ENCODE measurements around the gene THOC3.
"Not testable (repeated sequence)": the region's sequence is repeated elsewhere in the genome, so short reads cannot be mapped to it uniquely, and the experiment has no call there.

GRCh38 chr5:175996791-175997190 is 28.7 kb upstream of the THOC3 start:
- TF ChIP-seq EZH2 (IDR thresholded peaks at IDR 0.05; ENCODE audit: borderline replicate concordance, low read depth, low read length, poor library complexity, severe bottlenecking); CTCF (conservative IDR thresholded peaks at IDR 0.05; ENCODE audit: low read depth, low read length): not testable (repeated sequence)

All from A673 (cell line).